ENCODE data around the gene PTPRE. TPM values are rescaled to one million over a fixed set of nuclear protein-coding genes. Genes with fewer than 3 reads are reported as not detected.

PTPRE gene
- total and polyA plus RNA-seq, 2 donors: 12.3 to 15.2 TPM

- H3K36me3 ChIP-seq (ENCODE audit: control insufficient read depth in 2 of 2, insufficient read depth in 2 of 2, low read length in 1 of 2): no peaks in the 10 kb centered on the region
- WGBS: 91% methylated on average over 17 of the region's 17 CpGs
- no peak for DNase-seq (ENCODE audit: low read depth in 6 of 9, low spot score in 9 of 9)
- H3K27me3 ChIP-seq (ENCODE audit: control insufficient read depth in 2 of 2, insufficient read depth in 1 of 2, low read length in 1 of 2): no peaks in the 10 kb centered on the region
- no peak overlapping the region for H3K27ac ChIP-seq (ENCODE audit: low read depth in 1 of 2, low read length in 1 of 2)
- H3K9me3 ChIP-seq (ENCODE audit: control insufficient read depth in 2 of 2, insufficient read depth in 1 of 2, low read length in 1 of 2): no peaks in the 10 kb centered on the region
- H3K4me3 ChIP-seq (ENCODE audit: low read length in 2 of 2): no peak overlapping the region
- H3K4me1 ChIP-seq (ENCODE audit: control insufficient read depth in 2 of 2, insufficient read depth in 2 of 2, low read length in 2 of 2): peaks cover 0 to 19% of the 10 kb centered on the region in 2 donors
Observed at GRCh38 chr10:128029731-128030369, 122.9 kb downstream of the PTPRE start.

- Histone ChIP-seq H3K27ac (ENCODE audit: low read depth in 1 of 2, low read length in 1 of 2) (no peak overlapping the region), H3K36me3 (ENCODE audit: control insufficient read depth in 2 of 2, insufficient read depth in 2 of 2, low read length in 1 of 2) (no peaks in the 10 kb centered on the region), H3K27me3 (ENCODE audit: control insufficient read depth in 2 of 2, insufficient read depth in 1 of 2, low read length in 1 of 2) (no peaks in the 10 kb centered on the region), H3K9me3 (ENCODE audit: control insufficient read depth in 2 of 2, insufficient read depth in 1 of 2, low read length in 1 of 2) (no peaks in the 10 kb centered on the region), H3K4me3 (ENCODE audit: low read length in 2 of 2) (no peak overlapping the region), H3K4me1 (ENCODE audit: control insufficient read depth in 2 of 2, insufficient read depth in 2 of 2, low read length in 2 of 2) (peaks cover 0 to 19% of the 10 kb centered on the region in 2 donors)
- DNase-seq (ENCODE audit: low read depth in 6 of 9, low spot score in 9 of 9): no peak
- WGBS: 96% methylated on average over 17 of the region's 17 CpGs
Observed at GRCh38 chr10:128030498-128031072, 123.7 kb downstream of the PTPRE start.

- H3K4me3 ChIP-seq (ENCODE audit: low read length in 2 of 2): no peak overlapping the region
- no peak for DNase-seq (ENCODE audit: low read depth in 6 of 9, low spot score in 9 of 9)
- 97% methylated on average over 9 of the region's 9 CpGs for WGBS
- H3K36me3 ChIP-seq (ENCODE audit: control insufficient read depth in 2 of 2, insufficient read depth in 2 of 2, low read length in 1 of 2): no peaks in the 10 kb centered on the region
- no peaks in the 10 kb centered on the region for H3K9me3 ChIP-seq (ENCODE audit: control insufficient read depth in 2 of 2, insufficient read depth in 1 of 2, low read length in 1 of 2)
- no peak overlapping the region for H3K27ac ChIP-seq (ENCODE audit: low read depth in 1 of 2, low read length in 1 of 2)
- peaks cover 0 to 13% of the 10 kb centered on the region in 2 donors for H3K4me1 ChIP-seq (ENCODE audit: control insufficient read depth in 2 of 2, insufficient read depth in 2 of 2, low read length in 2 of 2)
- no peaks in the 10 kb centered on the region for H3K27me3 ChIP-seq (ENCODE audit: control insufficient read depth in 2 of 2, insufficient read depth in 1 of 2, low read length in 1 of 2)
Observed at GRCh38 chr10:128031216-128031615, 124.3 kb downstream of the PTPRE start.

DNA sequence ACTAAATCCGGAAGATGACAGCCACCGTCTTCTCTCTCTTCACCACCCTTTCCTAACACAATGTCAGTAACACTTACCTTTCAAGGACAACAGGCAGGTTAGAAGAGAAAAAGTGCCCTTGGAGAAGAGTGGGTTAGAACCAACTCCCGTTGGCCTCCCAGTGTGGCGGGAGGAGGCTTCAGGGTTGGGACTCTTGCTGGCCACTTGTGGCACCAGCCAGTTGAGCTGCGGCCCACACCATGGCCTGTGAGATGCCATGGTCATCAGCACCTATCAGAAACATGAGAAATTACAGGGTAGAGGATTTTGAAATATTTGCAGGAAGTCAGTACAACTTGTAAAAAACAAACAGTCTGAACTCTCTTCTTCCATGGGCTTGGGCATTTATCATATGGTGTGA lies 125.6 kb downstream of the PTPRE start:
- 98% methylated on average over 5 of the region's 5 CpGs for WGBS

DNA sequence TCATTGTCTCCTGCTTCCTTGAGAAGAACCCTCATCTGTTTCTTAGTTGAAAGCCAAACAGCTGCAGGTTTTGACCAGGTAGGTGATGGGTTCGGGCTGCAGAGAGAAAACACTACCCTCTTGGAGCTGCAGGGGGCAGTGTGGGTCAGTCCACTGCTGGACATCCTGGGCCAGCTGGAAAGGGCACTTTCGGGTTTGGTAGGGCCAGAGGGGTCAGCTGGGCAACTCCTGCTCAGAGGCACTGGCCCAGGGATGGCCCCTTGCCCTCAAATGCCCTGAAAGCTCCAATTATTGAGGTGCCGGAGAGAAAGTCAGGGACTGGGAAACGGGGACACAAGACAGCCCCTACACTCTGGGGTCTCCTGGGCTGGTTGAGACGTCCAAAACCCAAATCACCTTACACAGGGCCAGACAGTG lies 128.7 kb downstream of the PTPRE start:
- Histone ChIP-seq H3K36me3 (ENCODE audit: control insufficient read depth in 2 of 2, insufficient read depth in 2 of 2, low read length in 1 of 2) (no peaks in the 10 kb centered on the region), H3K27ac (ENCODE audit: low read depth in 1 of 2, low read length in 1 of 2) (no peak overlapping the region), H3K4me3 (ENCODE audit: low read length in 2 of 2) (no peak overlapping the region), H3K4me1 (ENCODE audit: control insufficient read depth in 2 of 2, insufficient read depth in 2 of 2, low read length in 2 of 2) (no peaks in the 10 kb centered on the region), H3K9me3 (ENCODE audit: control insufficient read depth in 2 of 2, insufficient read depth in 1 of 2, low read length in 1 of 2) (no peaks in the 10 kb centered on the region), H3K27me3 (ENCODE audit: control insufficient read depth in 2 of 2, insufficient read depth in 1 of 2, low read length in 1 of 2) (no peaks in the 10 kb centered on the region)
- 70% methylated on average over 5 of the region's 5 CpGs for WGBS
- DNase-seq (ENCODE audit: low read depth in 6 of 9, low spot score in 9 of 9): peak in 2 of 9 donors; percentile 44

More for the DNA sequence above, 125.6 kb downstream of the PTPRE start:
- H3K9me3 ChIP-seq (ENCODE audit: control insufficient read depth in 2 of 2, insufficient read depth in 1 of 2, low read length in 1 of 2): no peaks in the 10 kb centered on the region
- no peaks in the 10 kb centered on the region for H3K36me3 ChIP-seq (ENCODE audit: control insufficient read depth in 2 of 2, insufficient read depth in 2 of 2, low read length in 1 of 2)
- no peaks in the 10 kb centered on the region for H3K27me3 ChIP-seq (ENCODE audit: control insufficient read depth in 2 of 2, insufficient read depth in 1 of 2, low read length in 1 of 2)
- no peak overlapping the region for H3K4me3 ChIP-seq (ENCODE audit: low read length in 2 of 2)
- peaks cover 0 to 11% of the 10 kb centered on the region in 2 donors for H3K4me1 ChIP-seq (ENCODE audit: control insufficient read depth in 2 of 2, insufficient read depth in 2 of 2, low read length in 2 of 2)
- DNase-seq (ENCODE audit: low read depth in 6 of 9, low spot score in 9 of 9): no peak
- no peak overlapping the region for H3K27ac ChIP-seq (ENCODE audit: low read depth in 1 of 2, low read length in 1 of 2)

- DNase-seq (ENCODE audit: low read depth in 6 of 9, low spot score in 9 of 9): no peak
- H3K4me1 ChIP-seq (ENCODE audit: control insufficient read depth in 2 of 2, insufficient read depth in 2 of 2, low read length in 2 of 2): no peaks in the 10 kb centered on the region
- H3K36me3 ChIP-seq (ENCODE audit: control insufficient read depth in 2 of 2, insufficient read depth in 2 of 2, low read length in 1 of 2): no peaks in the 10 kb centered on the region
- H3K9me3 ChIP-seq (ENCODE audit: control insufficient read depth in 2 of 2, insufficient read depth in 1 of 2, low read length in 1 of 2): no peaks in the 10 kb centered on the region
- WGBS: 78% methylated on average over 9 of the region's 9 CpGs
- H3K27me3 ChIP-seq (ENCODE audit: control insufficient read depth in 2 of 2, insufficient read depth in 1 of 2, low read length in 1 of 2): no peaks in the 10 kb centered on the region
- H3K4me3 ChIP-seq (ENCODE audit: low read length in 2 of 2): no peak overlapping the region
- no peak overlapping the region for H3K27ac ChIP-seq (ENCODE audit: low read depth in 1 of 2, low read length in 1 of 2)
Observed at GRCh38 chr10:128036011-128036615, 129.2 kb downstream of the PTPRE start.

GRCh38 chr10:128036746-128037543 lies 130.0 kb downstream of the PTPRE start:
- DNase-seq (ENCODE audit: low read depth in 6 of 9, low spot score in 9 of 9): no peak
- Histone ChIP-seq H3K27ac (ENCODE audit: low read depth in 1 of 2, low read length in 1 of 2) (no peak overlapping the region), H3K9me3 (ENCODE audit: control insufficient read depth in 2 of 2, insufficient read depth in 1 of 2, low read length in 1 of 2) (no peaks in the 10 kb centered on the region), H3K27me3 (ENCODE audit: control insufficient read depth in 2 of 2, insufficient read depth in 1 of 2, low read length in 1 of 2) (no peaks in the 10 kb centered on the region), H3K36me3 (ENCODE audit: control insufficient read depth in 2 of 2, insufficient read depth in 2 of 2, low read length in 1 of 2) (no peaks in the 10 kb centered on the region), H3K4me1 (ENCODE audit: control insufficient read depth in 2 of 2, insufficient read depth in 2 of 2, low read length in 2 of 2) (no peaks in the 10 kb centered on the region), H3K4me3 (ENCODE audit: low read length in 2 of 2) (no peak overlapping the region)
- WGBS: 92% methylated on average over 14 of the region's 14 CpGs

DNA sequence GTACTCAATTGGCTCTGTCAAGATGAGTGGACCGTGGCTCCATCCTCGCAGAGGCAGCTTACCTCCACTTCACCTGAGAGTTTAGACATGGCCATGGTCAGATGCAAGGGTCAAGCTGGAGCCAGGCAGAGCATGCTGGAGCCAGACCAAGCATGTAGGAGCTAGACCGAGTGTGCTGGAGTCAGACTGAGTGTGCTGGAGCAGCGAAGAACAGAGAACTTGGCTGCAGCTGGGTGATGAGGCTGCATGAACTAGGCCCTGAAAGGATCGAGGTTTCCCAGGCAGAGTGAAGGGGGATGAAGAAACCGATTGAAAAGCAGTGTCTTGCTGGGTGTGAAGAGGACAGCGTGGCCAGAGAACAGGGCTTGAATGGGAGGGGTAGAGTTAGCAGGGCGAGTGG lies 133.2 kb downstream of the PTPRE start:
- no peak for DNase-seq (ENCODE audit: low read depth in 6 of 9, low spot score in 9 of 9)

GRCh38 chr10:128040681-128041080 lies 133.8 kb downstream of the PTPRE start:
- Histone ChIP-seq H3K9me3 (ENCODE audit: control insufficient read depth in 2 of 2, insufficient read depth in 1 of 2, low read length in 1 of 2) (no peaks in the 10 kb centered on the region), H3K36me3 (ENCODE audit: control insufficient read depth in 2 of 2, insufficient read depth in 2 of 2, low read length in 1 of 2) (no peaks in the 10 kb centered on the region), H3K27me3 (ENCODE audit: control insufficient read depth in 2 of 2, insufficient read depth in 1 of 2, low read length in 1 of 2) (no peaks in the 10 kb centered on the region), H3K27ac (ENCODE audit: low read depth in 1 of 2, low read length in 1 of 2) (no peak overlapping the region), H3K4me3 (ENCODE audit: low read length in 2 of 2) (no peak overlapping the region), H3K4me1 (ENCODE audit: control insufficient read depth in 2 of 2, insufficient read depth in 2 of 2, low read length in 2 of 2) (no peaks in the 10 kb centered on the region)
- WGBS: 97% methylated on average over 8 of the region's 8 CpGs
- DNase-seq (ENCODE audit: low read depth in 6 of 9, low spot score in 9 of 9): no peak

More for the DNA sequence above, 133.2 kb downstream of the PTPRE start:
- 95% methylated on average over 8 of the region's 8 CpGs for WGBS
- Histone ChIP-seq H3K27me3 (ENCODE audit: control insufficient read depth in 2 of 2, insufficient read depth in 1 of 2, low read length in 1 of 2) (no peaks in the 10 kb centered on the region), H3K27ac (ENCODE audit: low read depth in 1 of 2, low read length in 1 of 2) (no peak overlapping the region), H3K36me3 (ENCODE audit: control insufficient read depth in 2 of 2, insufficient read depth in 2 of 2, low read length in 1 of 2) (no peaks in the 10 kb centered on the region), H3K4me3 (ENCODE audit: low read length in 2 of 2) (no peak overlapping the region), H3K4me1 (ENCODE audit: control insufficient read depth in 2 of 2, insufficient read depth in 2 of 2, low read length in 2 of 2) (no peaks in the 10 kb centered on the region), H3K9me3 (ENCODE audit: control insufficient read depth in 2 of 2, insufficient read depth in 1 of 2, low read length in 1 of 2) (no peaks in the 10 kb centered on the region)

Data from thymus (tissue), 11 donors.